Measurements from ENCODE around the gene TP53TG3C.
"Not testable (repeated sequence)": the region's sequence is repeated elsewhere in the genome, so short reads cannot be mapped to it uniquely, and the experiment has no call there.

Gene TP53TG3C

GRCh38 chr16:33193926-33194325, at the start of gene TP53TG3C:
Gene TP53TG3C, plus strand, starts transcription at chr16:33194226. Its CDS starts 68 bp downstream, at chr16:33194294.
- not testable (repeated sequence) for DNase-seq
